ENCODE data around the gene MOCS3.

MOCS3 gene, protein sequence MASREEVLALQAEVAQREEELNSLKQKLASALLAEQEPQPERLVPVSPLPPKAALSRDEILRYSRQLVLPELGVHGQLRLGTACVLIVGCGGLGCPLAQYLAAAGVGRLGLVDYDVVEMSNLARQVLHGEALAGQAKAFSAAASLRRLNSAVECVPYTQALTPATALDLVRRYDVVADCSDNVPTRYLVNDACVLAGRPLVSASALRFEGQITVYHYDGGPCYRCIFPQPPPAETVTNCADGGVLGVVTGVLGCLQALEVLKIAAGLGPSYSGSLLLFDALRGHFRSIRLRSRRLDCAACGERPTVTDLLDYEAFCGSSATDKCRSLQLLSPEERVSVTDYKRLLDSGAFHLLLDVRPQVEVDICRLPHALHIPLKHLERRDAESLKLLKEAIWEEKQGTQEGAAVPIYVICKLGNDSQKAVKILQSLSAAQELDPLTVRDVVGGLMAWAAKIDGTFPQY

DNA sequence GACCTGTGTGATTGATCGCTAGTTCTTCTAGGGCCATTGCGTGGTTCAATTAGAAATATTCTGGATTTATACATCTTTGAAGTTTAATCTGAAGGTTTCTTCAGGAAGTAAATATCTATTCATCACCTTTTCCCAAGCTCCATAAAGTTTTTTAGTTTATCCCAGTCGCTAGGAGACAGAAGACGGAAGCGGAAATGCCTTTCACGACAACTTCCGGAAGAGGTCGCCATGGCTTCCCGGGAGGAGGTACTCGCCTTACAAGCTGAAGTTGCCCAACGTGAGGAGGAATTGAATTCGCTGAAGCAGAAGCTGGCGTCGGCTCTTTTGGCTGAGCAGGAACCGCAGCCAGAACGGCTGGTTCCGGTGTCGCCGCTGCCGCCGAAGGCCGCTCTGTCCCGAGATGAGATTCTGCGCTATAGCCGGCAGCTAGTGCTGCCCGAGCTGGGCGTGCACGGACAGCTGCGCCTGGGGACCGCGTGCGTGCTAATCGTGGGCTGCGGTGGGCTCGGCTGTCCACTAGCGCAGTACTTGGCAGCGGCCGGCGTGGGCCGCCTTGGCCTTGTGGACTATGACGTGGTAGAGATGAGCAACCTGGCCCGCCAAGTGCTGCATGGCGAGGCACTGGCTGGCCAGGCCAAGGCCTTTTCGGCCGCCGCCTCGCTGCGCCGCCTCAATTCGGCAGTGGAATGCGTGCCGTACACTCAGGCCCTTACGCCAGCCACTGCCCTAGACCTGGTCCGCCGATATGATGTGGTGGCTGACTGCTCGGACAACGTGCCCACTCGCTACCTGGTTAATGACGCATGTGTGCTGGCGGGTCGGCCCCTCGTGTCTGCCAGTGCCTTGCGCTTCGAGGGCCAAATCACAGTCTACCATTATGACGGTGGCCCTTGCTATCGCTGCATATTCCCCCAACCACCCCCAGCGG, at the start of gene MOCS3:
MOCS3 (plus strand) TSS at position 204 of the 928 bp plus-strand sequence; CDS start at position 229, 25 bp downstream.
- Histone ChIP-seq H3K36me3 (ENCODE audit: control insufficient read depth, insufficient read depth, low read length) (peaks cover 22% of the 10 kb centered on the region), H3K27ac (ENCODE audit: low read depth, low read length) (peak within 1 kb of the TSS; percentile 94), H3K9me3 (ENCODE audit: control insufficient read depth, insufficient read depth, low read length) (no peaks in the 10 kb centered on the region), H3K27me3 (ENCODE audit: control insufficient read depth, insufficient read depth, low read length) (no peaks in the 10 kb centered on the region), H3K4me3 (ENCODE audit: low read depth, low read length) (peak within 1 kb of the TSS; percentile 96), H3K4me1 (ENCODE audit: control insufficient read depth, insufficient read depth, low read length) (peaks cover 9% of the 10 kb centered on the region), H3K9ac (ENCODE audit: low read depth, low read length) (peak within 1 kb of the TSS; percentile 99)

DNA sequence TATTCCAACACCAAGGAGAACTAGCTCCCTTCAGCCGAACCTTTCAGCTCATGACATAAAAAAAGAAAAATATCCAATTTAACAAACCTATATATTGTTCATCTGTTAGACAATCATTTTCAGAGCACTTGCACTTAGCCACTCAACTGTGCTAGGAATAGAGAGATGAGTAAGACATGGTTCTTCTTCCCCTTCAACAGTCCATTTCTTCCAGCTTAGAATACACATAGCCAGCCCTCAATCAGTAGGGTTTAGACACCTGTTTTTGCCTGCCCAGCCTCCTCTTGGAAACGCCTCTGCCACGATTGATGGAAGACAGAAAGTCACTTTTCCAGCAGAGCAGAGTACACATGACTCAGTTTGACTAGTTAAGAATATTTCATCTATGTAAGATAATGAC, 49.2 kb upstream of the MOCS3 start:
- no peak overlapping the region for H3K27ac ChIP-seq (ENCODE audit: low read depth, low read length)

DNA sequence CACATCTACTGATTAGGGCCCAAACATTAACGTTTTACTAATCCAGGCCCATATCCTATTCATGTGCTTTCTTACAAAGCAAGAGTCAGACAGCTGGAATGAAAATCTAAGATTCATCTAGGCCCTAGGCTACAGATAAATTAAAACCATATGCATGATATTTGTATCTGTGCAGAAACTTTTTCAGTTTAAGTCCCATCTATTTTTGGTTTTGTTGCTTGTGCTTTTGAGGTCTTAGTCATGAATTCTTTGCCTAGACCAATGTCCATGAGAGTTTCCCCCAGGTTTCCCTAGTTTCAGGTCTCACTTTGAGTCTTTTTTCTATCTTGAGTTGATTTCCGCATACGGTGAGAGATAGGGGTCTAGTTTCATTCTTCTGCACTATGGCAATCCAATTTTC, 47.6 kb upstream of the MOCS3 start:
- H3K27me3 ChIP-seq (ENCODE audit: control insufficient read depth, insufficient read depth, low read length) = no peaks in the 10 kb centered on the region
- no peak overlapping the region for H3K4me3 ChIP-seq (ENCODE audit: low read depth, low read length)
- no peak overlapping the region for H3K27ac ChIP-seq (ENCODE audit: low read depth, low read length)
- H3K9me3 ChIP-seq (ENCODE audit: control insufficient read depth, insufficient read depth, low read length) = no peaks in the 10 kb centered on the region
- H3K36me3 ChIP-seq (ENCODE audit: control insufficient read depth, insufficient read depth, low read length) = peaks cover 59% of the 10 kb centered on the region
- peaks cover 27% of the 10 kb centered on the region; the same call in 1 of the 2 replicates for H3K4me1 ChIP-seq (ENCODE audit: control insufficient read depth, insufficient read depth, low read length)
- no peak overlapping the region for H3K9ac ChIP-seq (ENCODE audit: low read depth, low read length)

More for the DNA sequence above, 49.2 kb upstream of the MOCS3 start:
- H3K9me3 ChIP-seq (ENCODE audit: control insufficient read depth, insufficient read depth, low read length) = no peaks in the 10 kb centered on the region
- no peak overlapping the region for H3K4me3 ChIP-seq (ENCODE audit: low read depth, low read length)
- no peak overlapping the region for H3K9ac ChIP-seq (ENCODE audit: low read depth, low read length)
- H3K27me3 ChIP-seq (ENCODE audit: control insufficient read depth, insufficient read depth, low read length) = no peaks in the 10 kb centered on the region
- H3K36me3 ChIP-seq (ENCODE audit: control insufficient read depth, insufficient read depth, low read length) = peaks cover 54% of the 10 kb centered on the region
- H3K4me1 ChIP-seq (ENCODE audit: control insufficient read depth, insufficient read depth, low read length) = peaks cover 15% of the 10 kb centered on the region; the same call in 1 of the 2 replicates

DNA sequence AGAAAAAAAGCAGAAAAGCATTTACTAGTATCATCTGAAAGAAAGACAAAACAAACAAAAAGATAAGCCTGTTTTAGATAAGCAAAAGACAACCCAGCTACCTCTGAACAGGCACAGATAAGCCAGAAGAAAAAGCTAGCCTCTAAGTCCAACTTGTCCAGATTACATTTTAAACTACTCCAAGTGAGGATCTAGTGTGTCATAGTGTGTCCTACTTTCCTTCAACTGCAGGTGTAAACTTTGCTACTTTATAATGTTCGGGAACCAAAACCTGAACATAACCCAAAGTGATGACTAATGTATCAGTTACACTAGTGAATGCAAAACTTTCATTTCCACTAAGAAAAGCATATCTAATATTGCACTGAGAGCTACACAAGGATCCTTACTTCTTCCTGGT, 46.9 kb upstream of the MOCS3 start:
- Histone ChIP-seq H3K9ac (ENCODE audit: low read depth, low read length) (no peak overlapping the region), H3K4me1 (ENCODE audit: control insufficient read depth, insufficient read depth, low read length) (peaks cover 28% of the 10 kb centered on the region; the same call in 1 of the 2 replicates), H3K4me3 (ENCODE audit: low read depth, low read length) (no peak overlapping the region), H3K9me3 (ENCODE audit: control insufficient read depth, insufficient read depth, low read length) (no peaks in the 10 kb centered on the region), H3K27ac (ENCODE audit: low read depth, low read length) (no peak overlapping the region), H3K27me3 (ENCODE audit: control insufficient read depth, insufficient read depth, low read length) (no peaks in the 10 kb centered on the region), H3K36me3 (ENCODE audit: control insufficient read depth, insufficient read depth, low read length) (peaks cover 61% of the 10 kb centered on the region)

DNA sequence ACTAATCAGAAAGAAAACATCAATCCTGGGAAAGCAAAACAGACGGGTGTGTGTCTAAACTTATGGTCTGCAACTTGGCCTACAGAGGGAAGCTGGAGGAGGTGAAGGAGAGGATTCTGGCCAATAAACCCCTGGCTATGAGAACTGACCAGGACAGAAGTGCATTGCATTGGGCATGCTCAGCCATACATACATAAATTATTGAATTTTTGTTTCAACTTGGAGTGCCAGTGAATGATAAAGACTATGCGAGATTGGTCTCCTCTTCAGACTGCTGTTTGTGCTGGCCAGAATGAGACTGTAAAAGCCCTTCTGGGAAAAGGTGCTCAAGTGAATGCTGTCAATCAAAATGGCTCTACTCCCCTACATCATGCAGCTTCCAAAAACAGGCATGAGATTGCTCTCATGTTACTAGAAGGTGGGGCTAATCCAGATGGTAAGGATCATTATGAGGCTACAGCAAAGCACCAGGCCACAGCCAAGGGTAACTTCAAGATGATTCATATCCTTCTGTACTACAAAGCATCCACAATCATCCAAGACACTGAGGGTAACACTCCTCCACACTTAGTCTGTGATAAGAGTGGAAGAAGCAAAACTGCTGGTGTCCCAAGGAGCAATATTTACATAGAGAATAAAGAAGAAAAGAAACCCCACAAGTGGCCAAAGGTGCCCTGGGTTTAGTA, 44.8 kb upstream of the MOCS3 start:
- Histone ChIP-seq H3K4me1 (ENCODE audit: control insufficient read depth, insufficient read depth, low read length) (peaks cover 33% of the 10 kb centered on the region), H3K9ac (ENCODE audit: low read depth, low read length) (no peak overlapping the region), H3K9me3 (ENCODE audit: control insufficient read depth, insufficient read depth, low read length) (no peaks in the 10 kb centered on the region), H3K36me3 (ENCODE audit: control insufficient read depth, insufficient read depth, low read length) (peaks cover 69% of the 10 kb centered on the region), H3K27me3 (ENCODE audit: control insufficient read depth, insufficient read depth, low read length) (no peaks in the 10 kb centered on the region), H3K4me3 (ENCODE audit: low read depth, low read length) (no peak overlapping the region), H3K27ac (ENCODE audit: low read depth, low read length) (no peak overlapping the region)

DNA sequence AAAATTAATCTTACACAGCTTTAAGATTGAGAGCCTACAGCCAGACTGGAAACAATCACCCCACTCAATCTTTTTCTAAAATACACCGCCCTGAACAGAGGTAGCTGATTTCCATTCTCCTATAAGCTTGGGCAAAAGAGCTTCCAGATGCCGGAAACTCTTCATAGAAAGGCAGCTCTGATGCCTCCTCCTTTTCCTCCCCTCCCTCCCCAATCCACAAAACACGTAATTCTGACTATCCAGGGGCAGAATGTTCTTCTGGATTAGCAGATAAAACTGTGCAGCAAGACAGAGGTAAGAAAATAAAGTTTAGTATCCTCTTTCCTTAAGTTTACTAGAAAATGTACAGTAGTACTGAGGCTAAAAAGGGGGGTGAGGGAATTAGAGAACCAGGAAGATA, 43.2 kb upstream of the MOCS3 start:
- H3K27ac ChIP-seq (ENCODE audit: low read depth, low read length) = no peak overlapping the region
- no peaks in the 10 kb centered on the region for H3K9me3 ChIP-seq (ENCODE audit: control insufficient read depth, insufficient read depth, low read length)
- H3K27me3 ChIP-seq (ENCODE audit: control insufficient read depth, insufficient read depth, low read length) = no peaks in the 10 kb centered on the region
- peaks cover 37% of the 10 kb centered on the region for H3K4me1 ChIP-seq (ENCODE audit: control insufficient read depth, insufficient read depth, low read length)
- no peak overlapping the region for H3K9ac ChIP-seq (ENCODE audit: low read depth, low read length)
- H3K36me3 ChIP-seq (ENCODE audit: control insufficient read depth, insufficient read depth, low read length) = peaks cover 72% of the 10 kb centered on the region
- H3K4me3 ChIP-seq (ENCODE audit: low read depth, low read length) = no peak overlapping the region

DNA sequence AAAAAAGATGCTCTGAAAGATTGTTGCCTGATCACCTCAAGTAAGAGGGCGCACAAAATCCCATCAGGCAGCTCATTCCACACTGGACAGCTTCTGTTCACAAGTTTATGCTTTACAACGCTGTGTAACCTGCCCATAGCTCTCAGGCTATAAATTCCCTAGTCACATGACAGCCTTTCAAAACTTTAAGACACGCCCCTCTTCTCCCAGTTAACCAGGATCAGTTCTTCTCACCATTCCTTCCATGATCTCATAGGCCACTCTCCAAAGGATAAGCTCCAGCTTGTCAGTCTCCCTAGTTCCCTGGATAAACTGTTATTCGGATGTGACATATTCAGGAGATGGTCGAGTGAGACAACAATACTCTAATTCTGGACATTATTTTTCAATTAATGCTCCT, 42.4 kb upstream of the MOCS3 start:
- Histone ChIP-seq H3K27me3 (ENCODE audit: control insufficient read depth, insufficient read depth, low read length) (no peaks in the 10 kb centered on the region), H3K4me3 (ENCODE audit: low read depth, low read length) (no peak overlapping the region), H3K9ac (ENCODE audit: low read depth, low read length) (no peak overlapping the region), H3K36me3 (ENCODE audit: control insufficient read depth, insufficient read depth, low read length) (peaks cover 75% of the 10 kb centered on the region), H3K4me1 (ENCODE audit: control insufficient read depth, insufficient read depth, low read length) (peaks cover 37% of the 10 kb centered on the region), H3K9me3 (ENCODE audit: control insufficient read depth, insufficient read depth, low read length) (no peaks in the 10 kb centered on the region), H3K27ac (ENCODE audit: low read depth, low read length) (no peak overlapping the region)

DNA sequence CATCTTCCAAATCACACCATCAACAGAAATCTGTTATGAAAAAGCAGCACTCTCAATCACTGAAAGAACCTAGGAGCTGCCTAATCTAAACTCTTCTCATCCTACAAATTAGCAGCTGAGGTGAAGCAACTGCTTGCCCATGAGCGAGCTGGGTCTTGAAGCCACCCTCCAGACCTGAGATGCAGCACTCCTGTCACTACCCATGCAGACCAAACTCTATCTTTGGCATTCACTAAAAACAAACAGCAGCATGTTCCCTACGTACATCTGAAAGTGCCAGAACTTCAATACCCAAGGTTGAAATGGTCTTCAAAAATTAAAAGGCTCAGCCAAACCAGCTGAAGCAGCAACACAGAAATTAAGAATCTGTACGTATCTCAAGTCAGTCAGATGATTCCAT, 41.7 kb upstream of the MOCS3 start:
- H3K4me3 ChIP-seq (ENCODE audit: low read depth, low read length) = no peak overlapping the region
- no peaks in the 10 kb centered on the region for H3K9me3 ChIP-seq (ENCODE audit: control insufficient read depth, insufficient read depth, low read length)
- peaks cover 71% of the 10 kb centered on the region for H3K36me3 ChIP-seq (ENCODE audit: control insufficient read depth, insufficient read depth, low read length)
- peaks cover 40% of the 10 kb centered on the region for H3K4me1 ChIP-seq (ENCODE audit: control insufficient read depth, insufficient read depth, low read length)
- H3K27me3 ChIP-seq (ENCODE audit: control insufficient read depth, insufficient read depth, low read length) = no peaks in the 10 kb centered on the region
- no peak overlapping the region for H3K9ac ChIP-seq (ENCODE audit: low read depth, low read length)
- H3K27ac ChIP-seq (ENCODE audit: low read depth, low read length) = no peak overlapping the region

DNA sequence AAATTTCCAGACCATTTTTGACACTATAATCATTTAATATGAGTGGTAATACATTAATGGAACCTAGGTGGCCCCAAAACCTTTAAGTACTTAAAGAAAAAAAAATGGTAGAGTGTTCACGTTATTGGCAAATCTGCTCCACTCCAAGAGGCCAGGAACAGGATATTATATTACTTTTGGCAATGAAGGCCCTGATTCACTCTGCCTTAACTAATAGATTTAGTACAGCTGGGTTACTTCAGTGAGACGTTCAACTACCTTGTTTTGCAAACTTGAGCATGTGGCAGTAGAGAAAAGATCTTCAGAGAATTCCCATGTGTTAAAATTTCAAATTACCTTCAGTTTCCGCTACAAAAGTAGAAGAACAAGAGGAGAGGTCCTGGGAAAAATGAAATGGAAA, 40.2 kb upstream of the MOCS3 start:
- no peak overlapping the region for H3K9ac ChIP-seq (ENCODE audit: low read depth, low read length)
- peaks cover 38% of the 10 kb centered on the region for H3K4me1 ChIP-seq (ENCODE audit: control insufficient read depth, insufficient read depth, low read length)
- H3K36me3 ChIP-seq (ENCODE audit: control insufficient read depth, insufficient read depth, low read length) = peaks cover 77% of the 10 kb centered on the region
- H3K27me3 ChIP-seq (ENCODE audit: control insufficient read depth, insufficient read depth, low read length) = no peaks in the 10 kb centered on the region
- H3K27ac ChIP-seq (ENCODE audit: low read depth, low read length) = no peak overlapping the region
- H3K9me3 ChIP-seq (ENCODE audit: control insufficient read depth, insufficient read depth, low read length) = no peaks in the 10 kb centered on the region
- no peak overlapping the region for H3K4me3 ChIP-seq (ENCODE audit: low read depth, low read length)

DNA sequence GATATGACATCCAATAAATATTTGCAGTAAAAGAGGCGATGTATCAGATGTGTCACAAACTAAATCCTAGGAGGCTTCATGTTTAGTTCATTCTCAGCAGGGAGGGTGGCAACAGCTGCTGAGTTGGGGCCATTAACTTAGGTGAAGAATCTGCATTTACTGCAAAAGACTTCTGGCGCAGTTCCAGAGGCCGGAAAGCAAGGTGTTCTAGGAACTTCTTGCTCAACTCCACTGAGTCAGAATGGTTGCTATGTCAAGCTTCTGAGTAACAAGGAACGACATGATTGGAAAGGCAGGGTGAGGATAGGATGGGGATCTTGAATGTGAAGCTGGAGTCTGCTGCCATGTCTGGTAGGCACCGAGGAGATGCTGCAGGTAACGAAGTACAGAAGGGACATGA, 39.1 kb upstream of the MOCS3 start:
- Histone ChIP-seq H3K4me1 (ENCODE audit: control insufficient read depth, insufficient read depth, low read length) (peaks cover 27% of the 10 kb centered on the region), H3K36me3 (ENCODE audit: control insufficient read depth, insufficient read depth, low read length) (peaks cover 78% of the 10 kb centered on the region), H3K27me3 (ENCODE audit: control insufficient read depth, insufficient read depth, low read length) (no peaks in the 10 kb centered on the region), H3K4me3 (ENCODE audit: low read depth, low read length) (no peak overlapping the region), H3K9me3 (ENCODE audit: control insufficient read depth, insufficient read depth, low read length) (no peaks in the 10 kb centered on the region), H3K9ac (ENCODE audit: low read depth, low read length) (no peak overlapping the region), H3K27ac (ENCODE audit: low read depth, low read length) (no peak overlapping the region)

All from HUES48 (cell line).